ENCODE data around the gene RUNX2. TPM values are rescaled to one million over a fixed set of nuclear protein-coding genes. Genes with fewer than 3 reads are reported as not detected.

Gene RUNX2
- total RNA-seq, 3 donors from 2014 or later, result 2.0 to 4.4 (median 3.4) TPM

DNA sequence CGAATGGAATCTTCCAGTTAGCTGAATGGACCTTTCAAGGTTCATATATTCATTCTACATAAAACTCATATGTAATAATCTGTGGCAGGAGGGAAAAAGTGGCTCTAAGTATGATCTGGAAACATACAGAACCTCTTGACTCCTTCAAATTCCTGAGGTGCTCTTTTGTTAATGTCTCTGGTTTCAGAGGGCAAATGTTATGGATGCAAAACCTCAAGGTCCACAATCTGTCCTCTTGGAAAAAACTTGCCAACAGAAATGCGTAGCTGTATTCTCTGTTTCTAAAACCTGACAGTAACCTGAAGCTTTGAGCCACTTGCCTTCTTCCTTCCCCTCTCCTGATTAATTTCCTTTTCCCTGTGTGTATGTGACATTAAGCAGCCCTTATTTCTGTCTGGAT is 130.5 kb downstream of the RUNX2 start:
- intact Hi-C loops (cut with DNase I, micrococcal nuclease), result no loop called here
- Histone ChIP-seq H3K9me3 (no peaks in the 10 kb centered on the region), H3K36me3 (ENCODE audit: low read depth) (no peaks in the 10 kb centered on the region), H3K4me1 (ENCODE audit: low read depth) (no peaks in the 10 kb centered on the region), H3K4me3 (no peak overlapping the region)
- DNase-seq (no peak), ATAC-seq (no peak)
- TF ChIP-seq, protein P1, sequence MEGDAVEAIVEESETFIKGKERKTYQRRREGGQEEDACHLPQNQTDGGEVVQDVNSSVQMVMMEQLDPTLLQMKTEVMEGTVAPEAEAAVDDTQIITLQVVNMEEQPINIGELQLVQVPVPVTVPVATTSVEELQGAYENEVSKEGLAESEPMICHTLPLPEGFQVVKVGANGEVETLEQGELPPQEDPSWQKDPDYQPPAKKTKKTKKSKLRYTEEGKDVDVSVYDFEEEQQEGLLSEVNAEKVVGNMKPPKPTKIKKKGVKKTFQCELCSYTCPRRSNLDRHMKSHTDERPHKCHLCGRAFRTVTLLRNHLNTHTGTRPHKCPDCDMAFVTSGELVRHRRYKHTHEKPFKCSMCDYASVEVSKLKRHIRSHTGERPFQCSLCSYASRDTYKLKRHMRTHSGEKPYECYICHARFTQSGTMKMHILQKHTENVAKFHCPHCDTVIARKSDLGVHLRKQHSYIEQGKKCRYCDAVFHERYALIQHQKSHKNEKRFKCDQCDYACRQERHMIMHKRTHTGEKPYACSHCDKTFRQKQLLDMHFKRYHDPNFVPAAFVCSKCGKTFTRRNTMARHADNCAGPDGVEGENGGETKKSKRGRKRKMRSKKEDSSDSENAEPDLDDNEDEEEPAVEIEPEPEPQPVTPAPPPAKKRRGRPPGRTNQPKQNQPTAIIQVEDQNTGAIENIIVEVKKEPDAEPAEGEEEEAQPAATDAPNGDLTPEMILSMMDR (IDR thresholded peaks at IDR 0.05), result no peak

DNA sequence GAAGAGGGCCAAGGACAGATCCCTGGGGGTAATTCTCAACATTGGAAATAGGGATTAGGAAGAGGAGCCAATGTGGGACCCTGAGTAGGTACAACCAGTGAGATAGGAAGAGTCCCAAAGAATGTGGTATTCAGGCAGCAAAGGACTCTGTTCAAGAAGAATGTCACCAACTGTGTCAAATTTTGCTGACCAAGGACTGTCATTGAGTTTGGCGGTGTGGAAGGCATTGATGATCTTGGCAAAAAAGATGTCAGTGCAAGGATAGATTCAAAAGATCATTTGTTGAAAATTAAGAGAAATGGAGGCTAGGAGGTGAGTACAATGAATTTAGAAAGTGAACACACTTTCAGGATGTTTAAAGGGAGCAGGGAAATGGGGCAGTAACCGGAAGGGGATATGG is 132.0 kb downstream of the RUNX2 start:
- ATAC-seq (no peak), DNase-seq (no peak)
- Histone ChIP-seq H3K36me3 (ENCODE audit: low read depth) (no peaks in the 10 kb centered on the region), H3K4me3 (no peak overlapping the region), H3K9me3 (no peaks in the 10 kb centered on the region), H3K4me1 (ENCODE audit: low read depth) (no peaks in the 10 kb centered on the region)
- TF ChIP-seq, protein P1 (IDR thresholded peaks at IDR 0.05), result no peak
- intact Hi-C loops (cut with DNase I, micrococcal nuclease), result no loop called here

DNA sequence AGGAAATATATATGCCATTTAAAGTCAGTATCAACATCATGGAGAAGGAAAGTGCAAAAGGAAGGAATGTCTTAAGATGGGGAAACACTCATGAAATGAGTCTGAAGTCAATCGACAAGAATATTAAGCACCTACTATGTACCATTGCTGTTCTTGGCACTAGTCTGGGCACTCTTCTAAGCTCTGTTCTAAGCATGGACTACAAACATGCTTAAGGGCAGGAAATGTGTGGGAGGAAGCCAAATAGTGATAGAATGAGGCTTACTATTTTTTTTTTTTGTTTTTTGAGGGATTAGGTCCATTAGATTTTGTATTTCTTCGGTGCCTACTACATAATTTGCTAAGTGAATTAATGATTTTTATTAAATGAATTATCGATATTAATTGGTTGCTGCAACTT is 133.4 kb downstream of the RUNX2 start:
- Histone ChIP-seq H3K4me1 (ENCODE audit: low read depth) (no peaks in the 10 kb centered on the region), H3K9me3 (no peaks in the 10 kb centered on the region), H3K36me3 (ENCODE audit: low read depth) (no peaks in the 10 kb centered on the region), H3K4me3 (no peak overlapping the region)
- intact Hi-C loops (cut with DNase I, micrococcal nuclease), result no loop called here
- no peak for ATAC-seq
- TF ChIP-seq, protein P1 (IDR thresholded peaks at IDR 0.05), result no peak
- DNase-seq, result no peak

DNA sequence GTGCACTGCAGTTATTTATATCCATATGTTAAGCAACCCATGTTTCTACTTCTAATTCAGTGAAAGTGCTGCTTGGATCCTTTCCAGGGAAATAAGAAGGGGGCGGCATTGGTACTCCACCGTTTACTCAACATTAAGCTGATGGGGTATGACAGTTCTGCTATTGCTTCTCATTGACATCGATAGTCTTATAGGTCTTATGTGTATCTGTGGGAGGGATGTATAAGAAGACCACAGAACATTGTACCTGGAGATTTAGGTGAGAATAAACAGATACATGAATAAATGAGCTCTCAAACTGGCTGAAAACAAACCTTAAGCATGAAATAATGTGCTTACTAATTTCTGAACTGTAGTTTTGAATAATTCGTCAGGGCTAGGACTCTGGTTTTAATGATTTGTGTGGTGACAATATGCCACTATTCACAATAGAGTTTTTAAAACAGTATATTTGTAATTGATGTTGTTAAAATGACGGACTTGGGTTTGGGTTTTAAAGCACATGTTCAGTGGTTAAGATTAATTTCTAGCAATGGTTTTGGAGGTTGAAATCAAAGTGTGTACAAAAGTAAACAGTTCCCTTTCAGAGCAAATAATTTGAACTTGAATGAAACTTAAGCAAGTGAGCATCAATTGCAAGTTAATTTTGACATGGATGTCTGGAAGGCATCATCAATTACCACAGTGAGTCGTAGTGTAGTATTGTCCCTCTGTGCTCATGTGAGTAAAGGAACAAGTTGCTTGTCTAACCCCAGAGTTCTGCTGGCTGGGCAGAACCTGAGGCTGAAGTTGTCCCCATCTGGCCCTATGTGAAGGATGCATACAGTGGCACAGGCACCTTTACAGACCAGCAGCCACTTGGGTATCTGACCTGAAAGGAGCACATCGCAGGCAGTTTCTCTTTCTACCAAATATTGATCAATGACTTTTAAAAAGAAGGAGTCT is 134.3 kb downstream of the RUNX2 start:
- no peaks in the 10 kb centered on the region for H3K9me3 ChIP-seq
- intact Hi-C loops (cut with DNase I, micrococcal nuclease), result no loop called here
- no peak for DNase-seq
- H3K4me3 ChIP-seq, result no peak overlapping the region
- no peaks in the 10 kb centered on the region for H3K4me1 ChIP-seq (ENCODE audit: low read depth)
- ATAC-seq, result no peak
- TF ChIP-seq, protein P1 (IDR thresholded peaks at IDR 0.05), result no peak
- H3K36me3 ChIP-seq (ENCODE audit: low read depth), result no peaks in the 10 kb centered on the region

DNA sequence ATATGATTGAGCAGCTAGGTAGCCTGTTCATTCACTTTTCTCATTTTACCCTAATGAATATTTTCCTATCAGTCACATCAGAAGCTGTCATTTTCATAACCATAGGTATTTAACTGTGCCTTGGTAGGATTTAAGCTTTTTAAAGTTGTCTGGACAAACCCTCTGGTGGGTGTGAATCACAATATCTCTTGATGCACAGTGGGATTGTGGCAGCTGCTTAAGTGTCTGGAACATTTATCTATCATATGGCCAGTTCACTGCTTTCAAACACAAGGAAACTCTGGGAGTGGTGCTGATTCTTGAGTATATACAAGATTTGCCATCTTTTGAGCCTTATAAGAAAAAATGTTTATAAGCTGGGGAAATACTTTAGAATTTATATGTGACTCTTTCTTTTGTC is 136.6 kb downstream of the RUNX2 start:
- Histone ChIP-seq H3K4me3 (no peak overlapping the region), H3K4me1 (ENCODE audit: low read depth) (no peaks in the 10 kb centered on the region), H3K9me3 (no peaks in the 10 kb centered on the region), H3K36me3 (ENCODE audit: low read depth) (no peaks in the 10 kb centered on the region)
- ATAC-seq (no peak), DNase-seq (no peak)
- TF ChIP-seq, protein P1 (IDR thresholded peaks at IDR 0.05), result no peak
- intact Hi-C loops (cut with DNase I, micrococcal nuclease), result no loop called here
